Measurements from ENCODE around the gene SNX33.

SNX33 gene

DNA sequence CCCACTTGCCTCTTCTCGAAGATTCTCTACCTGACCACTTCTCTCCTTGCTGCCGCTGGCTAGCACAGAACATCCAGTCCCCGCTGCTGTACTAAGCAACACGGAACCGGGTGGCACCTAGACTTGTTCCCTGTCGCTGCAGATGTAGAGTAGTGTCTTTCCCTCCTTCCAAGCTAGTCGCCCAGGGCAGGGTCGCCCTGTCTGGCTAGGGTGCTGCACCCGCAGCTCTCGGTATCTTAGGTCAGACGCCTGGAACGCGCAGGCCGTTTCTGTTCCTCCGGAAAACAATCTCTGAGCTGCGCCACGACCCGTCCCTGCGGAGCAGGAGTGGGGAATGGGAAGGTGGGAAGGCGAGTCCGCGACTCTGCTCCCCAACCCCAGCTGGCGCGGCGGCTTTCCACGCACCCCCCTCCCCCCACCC is 758 bp upstream of the SNX33 start:
- no peaks in the 10 kb centered on the region for H3K36me3 ChIP-seq (ENCODE audit: insufficient read depth, low read length)
- H3K4me2 ChIP-seq (ENCODE audit: low read length): peak overlapping the region; percentile 72
- H3K9me2 ChIP-seq (ENCODE audit: low read depth, low read length): no peaks in the 10 kb centered on the region
- no peaks in the 10 kb centered on the region for H3F3A ChIP-seq (ENCODE audit: insufficient read depth, low read length)
- TF ChIP-seq EZH2 (IDR thresholded peaks at IDR 0.05; ENCODE audit: borderline replicate concordance, low read length): no peak
- no peaks in the 10 kb centered on the region for H3K27me3 ChIP-seq (ENCODE audit: insufficient read depth, low read length)
- no peak overlapping the region for H2AFZ ChIP-seq (ENCODE audit: low read length)
- no peaks in the 10 kb centered on the region for H3K79me2 ChIP-seq (ENCODE audit: insufficient read depth, low read length)
- no peaks in the 10 kb centered on the region for H3K9me3 ChIP-seq (ENCODE audit: low read length)
- H3K4me1 ChIP-seq (ENCODE audit: insufficient read depth, low read length, severe bottlenecking): peaks cover 14% of the 10 kb centered on the region
- no peaks in the 10 kb centered on the region for H4K20me1 ChIP-seq (ENCODE audit: insufficient read depth, low read length)
- H3K9ac ChIP-seq (ENCODE audit: low read length): peak overlapping the region; percentile 36; the same call in 1 of the 2 replicates
- no peak overlapping the region for H3K27ac ChIP-seq (ENCODE audit: low read depth, low read length, poor library complexity, severe bottlenecking)
- peak overlapping the region; percentile 58 for H3K4me3 ChIP-seq (ENCODE audit: low read depth, low read length, poor library complexity, severe bottlenecking)

DNA sequence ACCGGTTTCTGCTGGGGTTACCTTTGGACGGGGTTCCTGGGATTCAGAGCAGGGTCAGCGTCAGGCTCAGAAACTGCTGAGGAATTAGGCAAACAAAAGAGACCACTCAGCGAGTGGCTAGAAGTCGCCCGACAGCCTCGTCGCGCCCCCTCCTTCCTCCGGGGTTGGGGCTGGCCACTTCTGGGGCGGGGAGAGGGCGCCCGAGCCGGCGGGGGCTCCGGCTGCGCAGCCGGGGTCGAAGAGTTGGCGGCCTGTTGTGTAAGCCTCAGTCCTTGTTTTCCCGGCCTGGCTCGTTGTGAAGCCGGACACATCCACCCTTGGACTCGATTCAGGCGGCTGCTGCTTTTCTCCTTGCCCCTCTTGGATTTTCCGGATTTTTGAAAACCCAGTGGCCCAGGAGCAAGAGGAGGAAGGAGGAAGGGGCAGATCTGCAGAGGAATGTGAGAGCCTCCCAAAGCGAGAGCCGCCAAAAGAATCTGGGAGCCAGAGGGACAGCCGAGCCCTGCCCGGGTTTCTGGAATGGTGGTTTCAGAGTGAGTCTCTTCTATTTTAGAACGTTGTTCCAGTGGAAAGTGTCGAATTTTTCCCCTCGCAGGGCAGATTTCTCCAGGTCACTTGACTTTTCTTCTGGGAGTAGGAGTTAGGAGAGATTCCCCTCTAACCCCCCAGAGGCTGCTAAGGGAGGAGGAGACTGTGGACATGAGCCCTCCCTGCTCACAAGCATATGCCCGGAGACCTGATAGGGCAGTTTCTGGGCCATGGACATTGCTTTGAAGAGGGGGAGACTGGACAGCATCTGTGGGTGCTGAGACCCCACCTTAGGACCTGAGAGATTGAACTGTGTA is 666 bp downstream of the SNX33 start:
- Histone ChIP-seq H3K27me3 (ENCODE audit: insufficient read depth, low read length) (no peaks in the 10 kb centered on the region), H3K9me3 (ENCODE audit: low read length) (no peaks in the 10 kb centered on the region), H3F3A (ENCODE audit: insufficient read depth, low read length) (no peaks in the 10 kb centered on the region), H3K4me1 (ENCODE audit: insufficient read depth, low read length, severe bottlenecking) (peaks cover 14% of the 10 kb centered on the region), H4K20me1 (ENCODE audit: insufficient read depth, low read length) (no peaks in the 10 kb centered on the region), H3K27ac (ENCODE audit: low read depth, low read length, poor library complexity, severe bottlenecking) (no peak overlapping the region), H3K79me2 (ENCODE audit: insufficient read depth, low read length) (no peaks in the 10 kb centered on the region), H2AFZ (ENCODE audit: low read length) (no peak overlapping the region), H3K4me2 (ENCODE audit: low read length) (peak overlapping the region; percentile 72), H3K9me2 (ENCODE audit: low read depth, low read length) (no peaks in the 10 kb centered on the region), H3K36me3 (ENCODE audit: insufficient read depth, low read length) (no peaks in the 10 kb centered on the region), H3K4me3 (ENCODE audit: low read depth, low read length, poor library complexity, severe bottlenecking) (peak overlapping the region; percentile 58), H3K9ac (ENCODE audit: low read length) (peak overlapping the region; percentile 36; the same call in 1 of the 2 replicates)
- no peak for TF ChIP-seq EZH2 (IDR thresholded peaks at IDR 0.05; ENCODE audit: borderline replicate concordance, low read length)
- TF ChIP-seq CTCF (IDR thresholded peaks at IDR 0.05; ENCODE audit: low read length): no peak

DNA sequence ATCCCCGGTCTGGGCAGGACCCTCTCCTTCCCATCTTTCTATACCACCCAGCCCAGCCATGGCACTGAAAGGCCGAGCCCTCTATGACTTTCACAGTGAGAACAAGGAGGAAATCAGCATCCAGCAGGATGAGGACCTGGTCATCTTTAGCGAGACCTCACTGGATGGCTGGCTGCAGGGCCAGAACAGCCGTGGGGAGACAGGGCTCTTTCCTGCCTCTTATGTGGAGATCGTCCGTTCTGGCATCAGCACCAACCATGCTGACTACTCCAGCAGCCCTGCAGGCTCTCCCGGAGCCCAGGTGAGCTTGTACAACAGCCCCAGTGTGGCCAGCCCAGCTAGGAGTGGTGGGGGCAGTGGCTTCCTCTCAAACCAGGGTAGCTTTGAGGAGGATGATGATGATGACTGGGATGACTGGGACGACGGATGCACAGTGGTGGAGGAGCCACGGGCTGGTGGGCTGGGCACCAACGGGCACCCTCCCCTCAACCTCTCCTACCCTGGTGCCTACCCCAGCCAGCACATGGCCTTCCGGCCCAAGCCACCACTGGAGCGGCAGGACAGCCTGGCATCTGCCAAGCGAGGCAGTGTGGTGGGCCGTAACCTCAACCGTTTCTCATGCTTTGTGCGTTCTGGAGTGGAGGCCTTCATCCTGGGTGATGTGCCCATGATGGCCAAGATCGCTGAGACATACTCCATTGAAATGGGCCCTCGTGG is 1.5 kb downstream of the SNX33 start:
- peaks cover 14% of the 10 kb centered on the region for H3K4me1 ChIP-seq (ENCODE audit: insufficient read depth, low read length, severe bottlenecking)
- no peak overlapping the region for H3K27ac ChIP-seq (ENCODE audit: low read depth, low read length, poor library complexity, severe bottlenecking)
- H3K36me3 ChIP-seq (ENCODE audit: insufficient read depth, low read length): no peaks in the 10 kb centered on the region
- H3K9ac ChIP-seq (ENCODE audit: low read length): no peak overlapping the region
- no peaks in the 10 kb centered on the region for H3K27me3 ChIP-seq (ENCODE audit: insufficient read depth, low read length)
- no peak overlapping the region for H3K4me3 ChIP-seq (ENCODE audit: low read depth, low read length, poor library complexity, severe bottlenecking)
- no peaks in the 10 kb centered on the region for H4K20me1 ChIP-seq (ENCODE audit: insufficient read depth, low read length)
- no peak for TF ChIP-seq EZH2 (IDR thresholded peaks at IDR 0.05; ENCODE audit: borderline replicate concordance, low read length)
- TF ChIP-seq CTCF (IDR thresholded peaks at IDR 0.05; ENCODE audit: low read length): no peak
- H3K79me2 ChIP-seq (ENCODE audit: insufficient read depth, low read length): no peaks in the 10 kb centered on the region
- H3K9me2 ChIP-seq (ENCODE audit: low read depth, low read length): no peaks in the 10 kb centered on the region
- no peak overlapping the region for H3K4me2 ChIP-seq (ENCODE audit: low read length)
- no peaks in the 10 kb centered on the region for H3F3A ChIP-seq (ENCODE audit: insufficient read depth, low read length)
- H3K9me3 ChIP-seq (ENCODE audit: low read length): no peaks in the 10 kb centered on the region
- no peak overlapping the region for H2AFZ ChIP-seq (ENCODE audit: low read length)

All from OCI-LY1 (cell line).